OCI-LY7 (cell line): ENCODE data around the gene VSX1.

Experiments
- CTCF ChIP-seq: fragments of 200-600 bp; sonication (generic); conservative IDR thresholded peaks from 2 replicates; pipeline ENCODE4 v1.5.1; 2014; ENCODE audit warnings: mild to moderate bottlenecking, antibody characterized with exemption, low read length, moderate library complexity, mixed read lengths
- EZH2phosphoT487 ChIP-seq: fragments of 200-600 bp; sonication (generic); IDR thresholded peaks from 2 replicates; pipeline ENCODE4 v1.6.1; 2018; ENCODE audit warnings: low read depth, borderline replicate concordance, mild to moderate bottlenecking, mixed run types, antibody characterized with exemption, low read length, moderate library complexity, mixed read lengths

- peak; percentile 50 for TF ChIP-seq CTCF
- no peak for TF ChIP-seq EZH2phosphoT487
These were observed 5.0 kb downstream of the VSX1 start for GRCh38 chr20:25076731-25077609.
